Measurements from ENCODE around the gene C1orf210.

The C1orf210 gene

DNA sequence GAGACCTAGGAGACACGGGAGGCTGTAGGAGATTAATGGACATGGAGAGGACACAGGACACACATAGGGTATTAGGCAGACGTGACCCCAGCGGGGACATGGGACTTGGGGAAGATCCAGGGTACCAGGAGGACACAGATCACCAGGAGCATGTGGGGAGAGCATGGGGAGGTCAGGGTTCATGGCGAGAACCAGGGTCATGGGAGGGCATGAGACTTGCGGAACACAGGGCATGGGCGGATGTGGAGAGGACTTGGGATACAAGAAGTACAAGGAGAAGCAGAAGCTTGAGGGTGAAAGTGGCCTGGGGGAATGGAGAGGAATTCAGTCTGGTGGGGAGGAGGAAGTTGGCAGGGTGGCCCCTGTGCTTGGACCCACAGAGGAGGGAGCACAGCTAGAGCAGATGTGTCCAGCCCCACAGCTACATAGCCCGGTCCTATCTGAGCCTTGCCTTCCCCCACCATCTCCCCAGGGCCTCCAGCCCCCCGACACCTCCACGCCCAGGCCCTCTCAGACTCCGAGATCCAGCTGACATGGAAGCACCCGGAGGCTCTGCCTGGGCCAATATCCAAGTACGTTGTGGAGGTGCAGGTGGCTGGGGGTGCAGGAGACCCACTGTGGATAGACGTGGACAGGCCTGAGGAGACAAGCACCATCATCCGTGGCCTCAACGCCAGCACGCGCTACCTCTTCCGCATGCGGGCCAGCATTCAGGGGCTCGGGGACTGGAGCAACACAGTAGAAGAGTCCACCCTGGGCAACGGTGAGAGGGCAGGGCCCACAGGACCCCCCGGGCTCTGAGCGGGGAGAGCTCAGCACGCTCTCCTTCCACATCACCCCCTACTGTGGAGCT, 27.5 kb upstream of the C1orf210 start:
- TF ChIP-seq, protein P1, sequence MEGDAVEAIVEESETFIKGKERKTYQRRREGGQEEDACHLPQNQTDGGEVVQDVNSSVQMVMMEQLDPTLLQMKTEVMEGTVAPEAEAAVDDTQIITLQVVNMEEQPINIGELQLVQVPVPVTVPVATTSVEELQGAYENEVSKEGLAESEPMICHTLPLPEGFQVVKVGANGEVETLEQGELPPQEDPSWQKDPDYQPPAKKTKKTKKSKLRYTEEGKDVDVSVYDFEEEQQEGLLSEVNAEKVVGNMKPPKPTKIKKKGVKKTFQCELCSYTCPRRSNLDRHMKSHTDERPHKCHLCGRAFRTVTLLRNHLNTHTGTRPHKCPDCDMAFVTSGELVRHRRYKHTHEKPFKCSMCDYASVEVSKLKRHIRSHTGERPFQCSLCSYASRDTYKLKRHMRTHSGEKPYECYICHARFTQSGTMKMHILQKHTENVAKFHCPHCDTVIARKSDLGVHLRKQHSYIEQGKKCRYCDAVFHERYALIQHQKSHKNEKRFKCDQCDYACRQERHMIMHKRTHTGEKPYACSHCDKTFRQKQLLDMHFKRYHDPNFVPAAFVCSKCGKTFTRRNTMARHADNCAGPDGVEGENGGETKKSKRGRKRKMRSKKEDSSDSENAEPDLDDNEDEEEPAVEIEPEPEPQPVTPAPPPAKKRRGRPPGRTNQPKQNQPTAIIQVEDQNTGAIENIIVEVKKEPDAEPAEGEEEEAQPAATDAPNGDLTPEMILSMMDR (IDR thresholded peaks at IDR 0.05; ENCODE audit: control insufficient read depth, insufficient read depth, low read depth, low read length, missing control alignments): no peak
- H3K4me3 ChIP-seq (ENCODE audit: control insufficient read depth, low read depth, low read length): no peak overlapping the region
- no peak for DNase-seq (ENCODE audit: low read depth)

DNA sequence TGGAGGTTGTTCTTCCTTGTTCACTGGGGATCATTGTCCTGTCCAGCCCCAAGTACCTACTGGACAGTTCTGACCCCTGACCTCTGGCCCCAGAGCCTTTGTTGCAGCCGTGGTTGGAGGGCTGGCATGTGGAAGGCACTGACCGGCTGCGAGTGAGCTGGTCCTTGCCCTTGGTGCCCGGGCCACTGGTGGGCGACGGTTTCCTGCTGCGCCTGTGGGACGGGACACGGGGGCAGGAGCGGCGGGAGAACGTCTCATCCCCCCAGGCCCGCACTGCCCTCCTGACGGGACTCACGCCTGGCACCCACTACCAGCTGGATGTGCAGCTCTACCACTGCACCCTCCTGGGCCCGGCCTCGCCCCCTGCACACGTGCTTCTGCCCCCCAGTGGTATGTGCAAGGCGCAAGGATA, 26.8 kb upstream of the C1orf210 start:
- TF ChIP-seq, protein P1 (IDR thresholded peaks at IDR 0.05; ENCODE audit: control insufficient read depth, insufficient read depth, low read depth, low read length, missing control alignments): no peak
- no peak overlapping the region for H3K4me3 ChIP-seq (ENCODE audit: control insufficient read depth, low read depth, low read length)
- DNase-seq (ENCODE audit: low read depth): no peak

DNA sequence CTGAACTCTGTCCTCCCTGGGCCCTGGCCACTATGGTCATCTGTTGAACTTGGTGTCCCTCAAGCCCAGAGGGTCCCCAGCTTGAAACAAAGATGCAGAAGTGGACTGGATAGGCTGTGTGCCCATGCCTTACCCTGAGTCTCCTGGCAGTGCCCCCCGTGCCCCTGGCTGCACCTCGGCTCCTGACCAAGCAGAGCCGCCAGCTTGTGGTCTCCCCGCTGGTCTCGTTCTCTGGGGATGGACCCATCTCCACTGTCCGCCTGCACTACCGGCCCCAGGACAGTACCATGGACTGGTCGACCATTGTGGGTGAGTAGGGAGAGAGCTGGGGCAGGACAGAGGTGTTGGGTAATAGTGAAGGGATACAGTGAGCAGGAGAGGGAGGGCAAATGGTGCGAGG, 26.1 kb upstream of the C1orf210 start:
- TF ChIP-seq, protein P1 (IDR thresholded peaks at IDR 0.05; ENCODE audit: control insufficient read depth, insufficient read depth, low read depth, low read length, missing control alignments): no peak
- DNase-seq (ENCODE audit: low read depth): no peak
- no peak overlapping the region for H3K4me3 ChIP-seq (ENCODE audit: control insufficient read depth, low read depth, low read length)

DNA sequence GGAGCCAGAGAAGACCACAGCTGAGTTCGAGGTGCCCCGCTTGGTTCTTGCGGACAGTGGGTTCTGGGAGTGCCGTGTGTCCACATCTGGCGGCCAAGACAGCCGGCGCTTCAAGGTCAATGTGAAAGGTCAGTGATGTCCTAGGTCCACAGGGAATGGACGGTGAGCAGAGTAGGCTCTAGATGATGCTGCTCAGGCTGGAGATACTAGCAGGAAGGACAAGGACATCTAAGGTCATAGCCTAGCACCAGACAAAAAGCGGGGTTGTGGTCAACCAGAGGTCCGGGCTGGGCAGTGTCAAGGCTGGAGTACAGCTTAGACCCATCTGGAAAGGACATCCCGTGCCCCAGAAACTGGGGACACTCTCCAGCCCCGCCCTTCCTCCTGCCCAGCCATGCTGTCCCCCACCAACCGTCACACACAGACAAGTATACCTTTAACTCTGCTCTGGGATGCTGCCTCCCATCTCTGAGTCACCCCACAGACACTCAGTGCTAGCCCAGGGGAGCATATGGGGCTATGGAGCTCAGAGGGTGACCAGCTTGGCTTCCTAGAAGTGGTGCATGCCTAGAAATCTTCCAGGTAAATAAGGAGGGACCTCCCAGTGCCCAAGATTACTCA, 24.1 kb upstream of the C1orf210 start:
- H3K4me3 ChIP-seq (ENCODE audit: control insufficient read depth, low read depth, low read length): no peak overlapping the region
- TF ChIP-seq, protein P1 (IDR thresholded peaks at IDR 0.05; ENCODE audit: control insufficient read depth, insufficient read depth, low read depth, low read length, missing control alignments): no peak
- DNase-seq (ENCODE audit: low read depth): no peak

DNA sequence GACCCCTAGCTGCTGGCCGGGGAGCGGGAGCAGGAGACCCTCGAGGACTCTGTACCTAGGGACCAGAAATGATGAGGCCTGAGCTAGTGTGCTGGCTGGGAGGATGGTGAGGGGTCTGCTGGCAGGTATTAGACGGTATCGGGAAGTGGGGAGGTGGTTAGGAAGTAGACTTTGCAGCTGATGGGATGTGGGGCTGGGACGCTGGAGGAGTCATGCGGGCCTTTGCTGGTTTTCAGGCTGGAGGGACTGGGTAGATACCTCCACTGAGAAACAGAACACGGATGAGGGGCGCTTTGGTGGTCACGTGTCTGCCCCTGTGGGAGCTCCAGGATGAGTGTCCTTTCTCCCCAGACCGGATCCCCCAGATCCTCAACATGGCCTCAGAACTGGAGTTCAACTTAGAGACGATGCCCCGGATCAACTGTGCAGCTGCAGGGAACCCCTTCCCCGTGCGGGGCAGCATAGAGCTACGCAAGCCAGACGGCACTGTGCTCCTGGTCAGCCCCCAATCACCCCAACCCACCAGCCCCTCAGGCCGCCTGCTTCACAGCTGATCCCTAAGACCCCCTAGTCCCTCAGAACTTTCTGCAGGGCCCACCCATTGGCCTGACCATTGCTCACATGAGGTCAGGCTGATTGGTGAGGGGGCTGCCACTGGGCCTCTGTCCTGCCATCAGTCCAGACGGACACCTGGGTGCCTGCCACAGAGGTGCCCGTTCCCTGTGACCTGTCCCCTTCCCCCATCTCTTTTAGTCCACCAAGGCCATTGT, 23.4 kb upstream of the C1orf210 start:
- TF ChIP-seq, protein P1 (IDR thresholded peaks at IDR 0.05; ENCODE audit: control insufficient read depth, insufficient read depth, low read depth, low read length, missing control alignments): no peak
- H3K4me3 ChIP-seq (ENCODE audit: control insufficient read depth, low read depth, low read length): no peak overlapping the region
- DNase-seq (ENCODE audit: low read depth): no peak

DNA sequence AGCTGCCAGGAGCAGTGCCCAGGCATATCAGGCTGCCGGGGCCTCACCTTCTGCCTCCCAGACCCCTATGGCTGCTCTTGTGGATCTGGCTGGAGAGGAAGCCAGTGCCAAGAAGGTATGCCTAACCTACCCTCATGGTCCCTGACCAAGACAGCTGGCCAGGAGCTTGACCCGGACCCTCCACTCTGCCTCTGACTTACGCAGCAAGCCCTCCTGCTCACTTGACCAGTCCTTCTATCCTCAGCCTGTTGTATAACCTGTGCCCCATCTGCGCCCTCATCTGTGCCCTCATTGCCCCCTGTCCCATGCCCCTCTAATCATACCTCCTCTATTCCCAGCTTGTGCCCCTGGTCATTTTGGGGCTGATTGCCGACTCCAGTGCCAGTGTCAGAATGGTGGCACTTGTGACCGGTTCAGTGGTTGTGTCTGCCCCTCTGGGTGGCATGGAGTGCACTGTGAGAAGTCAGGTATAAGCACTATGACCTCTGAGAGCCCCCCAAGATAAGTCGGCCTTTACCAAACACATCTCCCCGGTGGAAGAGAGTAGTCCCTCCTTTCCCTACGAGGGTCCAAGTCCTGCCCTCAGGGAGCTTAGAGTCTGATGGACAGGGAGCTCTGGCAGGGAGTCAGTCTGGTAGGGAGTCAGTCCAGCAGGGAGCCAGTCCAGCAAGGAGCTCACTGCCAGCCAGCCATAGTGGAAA, 22.2 kb upstream of the C1orf210 start:
- TF ChIP-seq, protein P1 (IDR thresholded peaks at IDR 0.05; ENCODE audit: control insufficient read depth, insufficient read depth, low read depth, low read length, missing control alignments): no peak
- DNase-seq (ENCODE audit: low read depth): no peak
- H3K4me3 ChIP-seq (ENCODE audit: control insufficient read depth, low read depth, low read length): no peak overlapping the region

All from AG09309 (cell line).